CD14-positive monocyte (primary cell): ENCODE data around the gene FAM222B. TPM values are rescaled to one million over a fixed set of nuclear protein-coding genes. Genes with fewer than 3 reads are reported as not detected.

ENCODE experiments used
- DNase-seq, 3 donors: peaks; one replicate each; pipeline ENCODE4 v3.0.0-alpha.2; 2011 to 2022
- H2AFZ ChIP-seq: 2 replicates; pipeline ENCODE4 v1.6.0; 2012; ENCODE audit warnings: mild to moderate bottlenecking, low read depth, low read length, inconsistent platforms; ENCODE audit not compliant: insufficient read depth, poor library complexity, severe bottlenecking
- H3K27ac ChIP-seq, 2 donors: 1 replicate in 1 of 2; 2 replicates in 1 of 2; pipeline ENCODE4 v1.5.1; 2012 to 2013; ENCODE audit warnings: low read length in 2 of 2, control low read depth in 1 of 2, inconsistent platforms in 1 of 2, low read depth in 1 of 2, mild to moderate bottlenecking in 1 of 2
- H3K27me3 ChIP-seq, 2 donors: one replicate each; pipeline versions ENCODE4 v1.6.0 to v1.6.1; 2011 to 2013; ENCODE audit warnings: low read length in 2 of 2; ENCODE audit not compliant: control insufficient read depth in 2 of 2, insufficient read depth in 2 of 2
- H3K36me3 ChIP-seq, 2 donors: replicated peaks in 1 of 2; 1 replicate in 1 of 2; 2 replicates in 1 of 2; pipeline versions ENCODE4 v1.5.1 to v1.6.1; 2012 to 2013; ENCODE audit warnings: low read length in 2 of 2, control low read depth in 1 of 2, inconsistent platforms in 1 of 2, mild to moderate bottlenecking in 1 of 2; ENCODE audit not compliant: insufficient read depth in 2 of 2, control insufficient read depth in 1 of 2
- H3K4me1 ChIP-seq, 2 donors: 1 replicate in 1 of 2; 2 replicates in 1 of 2; pipeline versions ENCODE4 v1.5.1 to v1.6.1; 2012 to 2013; ENCODE audit warnings: low read length in 2 of 2, control low read depth in 1 of 2, inconsistent platforms in 1 of 2, mild to moderate bottlenecking in 1 of 2, moderate library complexity in 1 of 2; ENCODE audit not compliant: insufficient read depth in 2 of 2, control insufficient read depth in 1 of 2
- H3K4me2 ChIP-seq: replicated peaks from 2 replicates; pipeline ENCODE3; 2012; ENCODE audit warnings: low read length, moderate library complexity, mild to moderate bottlenecking; ENCODE audit not compliant: poor library complexity, severe bottlenecking; ENCODE audit errors: extremely low read depth
- H3K4me3 ChIP-seq, 3 experiments: fragments of 200-600 bp in 1 of 3; sonication (generic) in 1 of 3; replicated peaks in 1 of 3; 1 replicate in 2 of 3; 2 replicates in 1 of 3; pipeline ENCODE4 v1.5.1; 2011 to 2013; ENCODE audit warnings: low read length in 3 of 3, mild to moderate bottlenecking in 3 of 3, control low read depth in 2 of 3, low read depth in 2 of 3, inconsistent platforms in 1 of 3, moderate library complexity in 1 of 3
- H3K79me2 ChIP-seq: 2 replicates; pipeline ENCODE4 v1.6.0; 2012; ENCODE audit warnings: mild to moderate bottlenecking, control low read depth, inconsistent platforms, low read length, moderate library complexity; ENCODE audit not compliant: insufficient read depth
- H3K9ac ChIP-seq: 2 replicates; pipeline ENCODE4 v1.6.0; 2017; ENCODE audit warnings: low read length, mild to moderate bottlenecking; ENCODE audit not compliant: insufficient read depth, poor library complexity, severe bottlenecking
- H3K9me3 ChIP-seq, 2 donors: replicated peaks in 1 of 2; 1 replicate in 1 of 2; 2 replicates in 1 of 2; pipeline versions ENCODE4 v1.5.1 to v1.6.1; 2012 to 2013; ENCODE audit warnings: low read length in 2 of 2, control low read depth in 1 of 2; ENCODE audit not compliant: control insufficient read depth in 1 of 2, insufficient read depth in 1 of 2
- H4K20me1 ChIP-seq: 2 replicates; pipeline ENCODE4 v1.6.0; 2012; ENCODE audit warnings: mild to moderate bottlenecking, low read length, control low read depth, moderate library complexity; ENCODE audit not compliant: insufficient read depth
- H3K27ac Mint-ChIP-seq, 7 donors: one replicate each; pipeline ENCODE4 v1.8.0; 2020; ENCODE audit warnings: mild to moderate bottlenecking in 7 of 7, mixed read lengths in 7 of 7, moderate library complexity in 6 of 7, inconsistent platforms in 2 of 7
- H3K27me3 Mint-ChIP-seq, 3 donors: one replicate each; pipeline ENCODE4 v1.8.0; 2021 to 2022; ENCODE audit warnings: low read depth in 3 of 3, mild to moderate bottlenecking in 3 of 3, mixed read lengths in 3 of 3, moderate library complexity in 3 of 3, inconsistent platforms in 1 of 3
- H3K36me3 Mint-ChIP-seq, 2 donors: one replicate each; pipeline ENCODE4 v1.8.0; 2020; ENCODE audit warnings: mixed read lengths in 2 of 2, inconsistent platforms in 1 of 2, mild to moderate bottlenecking in 1 of 2
- H3K4me1 Mint-ChIP-seq: one replicate; pipeline ENCODE4 v1.8.0; 2020; ENCODE audit warnings: mild to moderate bottlenecking, mixed read lengths
- H3K4me3 Mint-ChIP-seq, 2 donors: one replicate each; pipeline ENCODE4 v1.8.0; 2020; ENCODE audit warnings: mild to moderate bottlenecking in 2 of 2, mixed read lengths in 2 of 2, moderate library complexity in 1 of 2
- H3K9me3 Mint-ChIP-seq, 7 donors: one replicate each; pipeline ENCODE4 v1.8.0; 2020 to 2022; ENCODE audit warnings: mixed read lengths in 7 of 7, mild to moderate bottlenecking in 6 of 7, moderate library complexity in 6 of 7, inconsistent platforms in 2 of 7
- CTCF ChIP-seq: fragments of 200-600 bp; IDR thresholded peaks from one replicate; pipeline ENCODE4 v1.8.0; 2022; ENCODE audit warnings: antibody characterized with exemption, mild to moderate bottlenecking
- WGBS: methylation state at CpG from one replicate; pipeline ENCODE4 v1.1.5; 2013; ENCODE audit warnings: missing lambda C conversion rate; ENCODE audit not compliant: insufficient coverage; 5-methylcytosine and 5-hydroxymethylcytosine counted together
- intact Hi-C, 2 donors: fragments of 100-400 bp; cut with micrococcal nuclease; formaldehyde crosslinking; loops; one replicate each; pipeline versions ENCODE4 v1.15.0 to v1.15.1; 2023
- polyA plus RNA-seq, 3 donors: library from polyadenylated mRNA; depleted of rRNA in 1 of 3; unstranded in 2 of 3; stranded (reverse) in 1 of 3; fragments of 300-500 nt in 2 of 3; fragments of >200 nt in 1 of 3; fragmentation: Illumina TruSeq in 2 of 3; gene quantifications; 1 replicate in 2 of 3; 2 replicates in 1 of 3; pipeline ENCODE4 v1.2.3, GENCODE V29; 2012 to 2021

FAM222B gene
- polyA plus RNA-seq, 3 donors, result 1.5 to 8.6 (median 1.9) TPM

- H3K9ac ChIP-seq, result no peak overlapping the region
- DNase-seq, result no peak
- H3K4me1 Mint-ChIP-seq, result peaks cover 3% of the 10 kb centered on the region
- H3K79me2 ChIP-seq, result peaks cover 32% of the 10 kb centered on the region
- H3K27me3 Mint-ChIP-seq, result peaks cover 0 to 1% (median 0%) of the 10 kb centered on the region in 3 donors
- no peaks in the 10 kb centered on the region for H3K27me3 ChIP-seq
- no peak overlapping the region for H3K27ac Mint-ChIP-seq
- peaks cover 0 to 1% (median 0%) of the 10 kb centered on the region in 7 donors for H3K9me3 Mint-ChIP-seq
- no peak for TF ChIP-seq CTCF
- no peak overlapping the region for H3K27ac ChIP-seq
- 79% methylated on average over 2 of the region's 3 CpGs for WGBS
- no peak overlapping the region for H3K4me3 ChIP-seq
- no peak overlapping the region for H2AFZ ChIP-seq
- peaks cover 1 to 3% of the 10 kb centered on the region in 2 donors for H3K36me3 Mint-ChIP-seq
- no peaks in the 10 kb centered on the region for H3K36me3 ChIP-seq
- no peaks in the 10 kb centered on the region for H3K4me1 ChIP-seq
- intact Hi-C loops, result no loop called here
- H3K9me3 ChIP-seq, result no peaks in the 10 kb centered on the region
- H4K20me1 ChIP-seq, result peaks cover under 1% of the 10 kb centered on the region
- H3K4me3 Mint-ChIP-seq, result no peak overlapping the region
- no peak overlapping the region for H3K4me2 ChIP-seq
Measured at GRCh38 chr17:28818819-28819221, 23.8 kb downstream of the FAM222B start.

GRCh38 chr17:28816540-28816939, 26.1 kb downstream of the FAM222B start:
- Histone ChIP-seq H2AFZ (no peak overlapping the region), H3K36me3 (no peaks in the 10 kb centered on the region), H3K4me3 (no peak overlapping the region), H3K9ac (no peak overlapping the region), H3K4me1 (peaks cover 5% of the 10 kb centered on the region in 2 donors), H3K27me3 (no peaks in the 10 kb centered on the region), H3K9me3 (no peaks in the 10 kb centered on the region), H3K27ac (no peak overlapping the region), H3K4me2 (no peak overlapping the region), H4K20me1 (peaks cover 4% of the 10 kb centered on the region), H3K79me2 (peaks cover 29% of the 10 kb centered on the region)
- Mint-ChIP-seq H3K27ac (no peak overlapping the region), H3K4me1 (peaks cover 9% of the 10 kb centered on the region), H3K36me3 (peaks cover 0 to 1% of the 10 kb centered on the region in 2 donors), H3K4me3 (no peak overlapping the region), H3K9me3 (no peaks in the 10 kb centered on the region), H3K27me3 (peaks cover 0 to 1% (median 0%) of the 10 kb centered on the region in 3 donors)
- DNase-seq, result no peak
- no CpG with 5 or more reads among the region's 4 CpGs for WGBS
- no peak for TF ChIP-seq CTCF
- intact Hi-C loops, result no loop called here
